HG02852 (cell line): ENCODE measurements around the gene CFTR.
"Not testable (repeated sequence)": the region's sequence is repeated elsewhere in the genome, so short reads cannot be mapped to it uniquely, and the experiment has no call there.

Experiments used
- ATAC-seq: cut with Tn5 transposase; IDR thresholded peaks from one replicate; pipeline ENCODE4 v1.9.1; 2021; ENCODE audit warnings: mild to moderate bottlenecking, moderate library complexity; ENCODE audit not compliant: unreplicated experiment

CFTR gene

GRCh38 chr7:117682681-117683385 is 203.0 kb downstream of the CFTR start:
- no peak for ATAC-seq

DNA sequence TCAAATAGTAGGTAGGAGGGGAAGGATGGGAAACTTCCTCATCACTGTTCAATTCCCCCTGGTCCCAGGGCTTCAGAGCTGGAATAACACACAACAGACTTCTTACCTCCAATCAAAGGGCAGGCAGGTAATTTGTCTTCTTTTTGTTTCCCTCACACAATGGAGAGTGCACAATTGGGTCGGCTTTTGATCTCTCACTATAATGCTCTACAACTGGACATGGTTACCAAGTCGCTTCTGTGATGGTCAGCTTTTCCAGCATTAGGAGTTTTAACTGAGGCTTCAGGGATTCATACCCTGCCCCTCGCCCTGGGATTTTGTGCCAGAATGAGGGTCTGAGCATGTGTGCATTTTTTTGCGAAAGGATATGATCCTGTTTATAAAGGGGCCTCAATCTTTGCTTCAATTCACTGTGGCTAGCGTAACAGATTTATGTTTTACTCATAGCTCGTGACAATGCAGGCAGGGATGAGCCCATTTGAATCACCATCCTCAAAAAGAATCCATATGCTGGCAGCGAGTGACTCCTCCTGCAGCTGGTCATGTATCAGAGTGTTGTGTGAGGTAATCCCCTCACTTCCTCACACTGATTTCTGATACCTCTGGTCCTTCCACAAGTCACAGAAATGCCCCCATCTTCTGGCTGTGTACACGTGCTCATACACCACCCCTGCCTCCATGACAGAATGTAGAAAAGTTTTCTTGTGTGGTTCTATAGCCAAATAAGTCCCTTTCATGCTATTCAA is 203.8 kb downstream of the CFTR start:
- no peak for ATAC-seq

DNA sequence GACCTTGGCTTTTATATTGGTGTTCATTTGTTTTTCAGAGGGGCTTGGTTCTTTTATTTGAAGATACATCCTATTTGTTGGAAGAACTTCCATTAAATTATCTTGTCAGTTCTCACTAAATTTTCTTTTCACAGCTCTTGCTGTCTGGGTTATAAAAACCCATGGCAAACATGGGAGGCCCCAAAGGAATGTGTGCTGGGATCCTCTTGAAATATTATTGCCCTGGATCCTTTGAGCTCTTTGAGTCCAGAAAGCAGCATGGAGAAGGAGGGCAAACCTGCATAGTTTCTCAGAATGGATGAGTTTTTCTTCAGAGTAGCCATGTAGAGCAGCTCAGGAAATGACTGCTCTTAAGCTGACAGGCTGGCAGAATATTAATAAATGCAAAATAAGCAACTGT is 206.0 kb downstream of the CFTR start:
- ATAC-seq, result no peak

- no peak for ATAC-seq
Measured at GRCh38 chr7:117686311-117686935, 206.6 kb downstream of the CFTR start.

DNA sequence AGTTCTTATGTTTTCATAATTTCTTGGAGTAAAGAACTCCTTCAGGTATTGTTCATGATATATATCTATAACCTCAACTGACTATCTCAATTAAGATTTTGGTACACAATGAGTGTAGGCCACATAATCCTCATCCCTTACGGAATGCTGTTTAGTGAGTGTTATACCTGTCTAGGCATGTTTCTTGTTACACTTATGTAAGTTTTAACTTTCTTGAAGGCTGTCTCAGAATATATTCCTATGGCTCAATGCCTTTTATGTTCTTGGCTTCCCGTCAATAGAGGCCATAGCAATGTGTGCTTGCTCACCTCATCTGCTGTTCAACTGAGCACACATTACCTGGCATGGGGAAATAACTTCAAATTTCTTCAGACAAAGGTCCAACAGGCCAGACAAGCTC is 208.3 kb downstream of the CFTR start:
- no peak for ATAC-seq

DNA sequence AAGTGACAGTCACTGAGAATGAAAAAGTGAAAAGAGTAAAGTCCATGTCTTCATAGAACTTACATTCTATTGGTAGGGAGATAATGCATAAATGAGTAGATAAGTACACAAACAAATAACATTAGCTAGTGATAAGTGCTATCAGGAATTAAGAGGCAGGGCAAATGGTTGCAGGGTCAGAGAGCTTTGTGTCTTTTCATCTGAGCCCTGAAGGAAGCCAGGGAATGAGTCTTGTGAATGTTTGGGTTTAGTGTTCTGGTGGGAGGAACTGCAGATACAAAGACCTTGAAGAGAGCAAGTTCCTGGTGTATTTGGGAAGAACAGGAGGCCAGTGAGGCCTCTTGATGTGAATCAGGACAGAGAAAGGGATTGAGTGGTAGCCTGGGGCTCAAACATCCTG is 209.6 kb downstream of the CFTR start:
- no peak for ATAC-seq

DNA sequence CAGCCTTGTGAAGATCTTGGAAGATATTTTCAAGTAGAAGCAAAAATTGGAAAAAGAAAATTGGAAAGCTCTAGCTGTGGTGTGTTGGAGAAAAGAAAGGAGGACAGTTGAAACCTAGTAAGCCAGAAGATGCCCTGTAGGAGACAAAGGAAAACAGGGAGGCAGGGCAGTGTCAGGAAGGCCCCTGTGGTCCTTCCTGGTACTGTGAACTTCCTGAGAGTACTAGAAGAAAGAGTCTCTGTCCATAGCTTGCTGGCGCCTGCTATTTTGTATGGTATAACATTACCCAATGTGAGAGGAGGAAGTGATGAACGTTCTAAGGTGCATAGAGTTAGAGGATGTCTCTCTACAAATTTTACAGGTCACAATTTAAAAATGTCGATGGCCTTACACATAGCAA is 210.3 kb downstream of the CFTR start:
- ATAC-seq, result no peak

GRCh38 chr7:117692338-117692737 is 212.5 kb downstream of the CFTR start:
- ATAC-seq, result no peak

DNA sequence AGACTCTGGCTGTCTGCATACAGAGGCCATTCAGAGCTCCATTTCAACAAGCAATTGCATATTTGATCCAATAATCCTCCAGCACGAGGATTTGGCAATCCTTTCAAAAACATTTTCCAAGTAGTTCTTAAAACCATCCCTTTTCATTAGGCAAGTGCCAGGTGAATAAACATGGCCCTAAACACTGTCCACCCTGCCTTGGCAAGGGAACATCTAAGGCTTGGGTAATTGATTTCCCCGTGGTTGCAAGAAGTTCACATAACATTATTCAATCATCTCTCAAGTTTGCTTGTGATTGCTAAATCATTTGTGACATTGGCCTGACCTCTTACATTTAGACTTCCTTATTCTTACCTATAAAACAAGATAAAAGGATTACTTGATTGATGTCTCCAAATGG is 218.2 kb downstream of the CFTR start:
- ATAC-seq, result no peak

DNA sequence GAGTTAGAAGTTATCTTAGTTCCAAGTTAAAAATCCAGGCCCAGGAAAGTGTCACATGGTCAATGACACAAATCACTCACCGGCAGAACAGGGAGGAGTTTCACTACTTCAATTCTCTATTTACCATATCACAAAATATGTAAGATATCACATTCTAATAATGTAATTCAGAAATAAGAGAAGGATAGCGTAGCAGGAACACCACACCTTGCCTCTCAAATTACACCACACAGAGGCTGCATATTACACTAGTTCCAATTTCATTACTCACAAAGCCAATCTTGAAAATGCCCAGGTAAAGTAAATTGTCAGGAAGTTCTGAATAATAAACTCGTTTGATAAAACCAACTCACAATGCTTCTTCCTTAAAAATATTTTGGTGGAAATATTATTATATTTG is 224.2 kb downstream of the CFTR start:
- no peak for ATAC-seq

GRCh38 chr7:117705630-117706029 is 225.8 kb downstream of the CFTR start:
- ATAC-seq, result no peak

DNA sequence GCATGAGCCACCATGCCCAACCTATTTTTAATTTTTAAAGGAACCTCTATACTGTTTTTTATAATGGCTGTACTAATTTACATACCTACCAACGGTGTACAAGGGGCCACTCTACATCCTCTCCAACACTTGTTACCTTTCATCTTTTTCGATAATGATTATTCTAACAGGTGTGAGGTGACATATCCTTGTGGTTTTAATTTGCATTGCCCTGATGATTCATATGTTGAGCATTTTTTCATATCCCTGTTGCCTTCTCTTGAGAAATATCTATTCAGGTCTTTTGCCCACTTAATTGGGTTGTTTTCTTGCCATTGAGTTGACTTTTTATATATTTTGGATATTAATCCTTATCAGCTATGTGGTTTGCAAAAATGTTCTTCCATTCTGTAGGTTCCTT is 226.4 kb downstream of the CFTR start:
- ATAC-seq, result no peak

DNA sequence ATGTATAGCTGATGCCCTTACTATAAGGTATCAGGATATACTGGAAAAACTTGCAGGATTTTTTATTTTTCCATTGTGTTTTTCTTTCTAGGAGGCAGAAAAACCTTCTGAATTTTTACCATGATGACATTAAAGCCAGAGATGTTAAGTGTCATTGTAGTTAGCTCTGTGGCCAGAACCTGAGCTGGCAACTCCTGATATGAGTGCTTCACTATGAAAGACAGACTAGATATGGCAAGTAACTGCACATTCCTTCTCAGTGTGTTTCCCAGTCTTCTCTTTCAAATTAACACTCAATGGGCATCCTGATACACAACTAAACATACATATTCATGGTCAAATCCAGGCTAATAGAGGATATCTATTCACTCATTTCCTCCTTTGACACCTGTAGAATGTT is 227.3 kb downstream of the CFTR start:
- no peak for ATAC-seq

- not testable (repeated sequence) for ATAC-seq
Measured at GRCh38 chr7:117708173-117708572, 228.3 kb downstream of the CFTR start.

- ATAC-seq, result no peak
Measured at GRCh38 chr7:117711556-117711955, 231.7 kb downstream of the CFTR start.

DNA sequence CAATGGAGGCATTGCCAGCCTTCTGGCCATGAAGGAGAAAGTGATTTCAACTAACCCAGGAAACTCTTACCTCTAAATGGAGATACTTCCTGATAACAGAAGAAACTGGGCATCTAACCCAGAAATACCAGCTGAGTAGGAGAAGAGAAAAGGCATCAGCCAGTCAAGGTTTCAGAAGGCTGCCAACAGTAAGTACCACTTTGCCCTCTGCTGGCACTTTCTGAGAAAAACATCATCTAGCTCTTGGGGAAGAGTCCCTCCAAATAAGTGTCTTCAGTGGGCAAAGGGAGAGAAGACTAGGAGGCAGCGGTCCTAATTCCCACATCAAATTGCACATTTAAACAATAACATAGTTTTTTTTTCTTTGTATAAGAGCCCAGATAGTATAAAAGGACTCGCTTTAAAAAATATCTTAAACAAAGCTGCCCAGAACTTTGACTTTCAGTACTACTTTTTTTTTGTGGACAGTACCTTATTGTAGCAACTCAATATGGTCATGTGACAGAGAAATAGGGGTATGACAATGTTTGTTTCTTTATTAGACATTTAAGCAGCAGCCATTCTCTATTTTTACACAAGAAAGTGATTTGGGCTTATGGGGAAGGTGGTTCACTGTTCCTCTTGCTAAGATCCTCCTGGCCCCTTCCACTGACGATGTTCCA is 236.1 kb downstream of the CFTR start:
- ATAC-seq, result peak; percentile 82

DNA sequence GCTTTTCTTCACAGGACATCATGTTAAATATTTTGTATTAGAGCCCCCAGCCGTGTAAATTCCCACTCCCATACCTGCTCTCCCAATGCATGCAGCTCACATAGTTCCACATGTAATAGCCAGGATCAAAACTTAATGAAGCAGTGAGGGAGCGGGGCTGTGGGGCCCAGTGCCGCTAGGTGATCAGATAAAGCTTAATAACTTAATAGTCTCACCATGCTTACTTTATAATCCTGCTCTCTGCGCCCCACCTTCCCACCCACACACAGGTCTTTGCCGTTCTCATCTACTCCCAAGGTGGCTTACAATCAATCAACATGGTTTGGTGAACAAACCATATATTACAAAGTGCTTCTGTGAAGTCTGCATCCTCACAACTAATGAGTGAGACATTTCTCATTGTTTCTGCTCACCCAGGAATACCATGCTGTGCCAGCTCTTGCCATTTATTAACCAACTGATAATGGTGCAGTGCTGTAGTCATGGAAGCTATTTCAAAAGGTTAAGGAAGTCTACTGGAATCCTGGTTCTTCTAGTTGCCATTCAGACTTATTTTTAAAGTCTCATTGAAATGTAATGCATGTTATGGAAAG is 237.0 kb downstream of the CFTR start:
- ATAC-seq, result no peak

DNA sequence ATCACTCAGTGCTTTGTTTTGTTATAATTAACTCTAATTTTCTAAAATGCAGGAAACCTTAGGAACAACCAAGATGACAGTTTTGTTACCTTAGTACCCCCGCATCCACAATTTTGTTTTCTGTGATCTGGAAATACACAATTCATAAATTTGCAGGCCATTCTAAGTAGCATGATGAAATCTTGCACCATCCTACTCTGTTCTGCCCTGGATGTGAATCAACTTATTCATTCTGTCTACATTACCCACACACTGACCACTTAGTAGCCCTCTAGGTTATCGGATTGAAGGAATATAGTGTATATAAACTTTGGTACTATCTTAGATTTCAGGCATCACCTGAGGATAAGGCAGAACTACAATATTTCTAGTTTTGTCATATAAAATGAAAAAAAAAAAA is 237.5 kb downstream of the CFTR start:
- no peak for ATAC-seq
